Non-pigmented ciliary epithelial cell (primary cell): ENCODE measurements around the gene CEP83.
"Not testable (repeated sequence)": the region's sequence is repeated elsewhere in the genome, so short reads cannot be mapped to it uniquely, and the experiment has no call there.

ENCODE experiments used
- DNase-seq: peaks from one replicate; pipeline ENCODE4 v3.0.0-alpha.2; 2010; ENCODE audit warnings: low read depth

The CEP83 gene

DNA sequence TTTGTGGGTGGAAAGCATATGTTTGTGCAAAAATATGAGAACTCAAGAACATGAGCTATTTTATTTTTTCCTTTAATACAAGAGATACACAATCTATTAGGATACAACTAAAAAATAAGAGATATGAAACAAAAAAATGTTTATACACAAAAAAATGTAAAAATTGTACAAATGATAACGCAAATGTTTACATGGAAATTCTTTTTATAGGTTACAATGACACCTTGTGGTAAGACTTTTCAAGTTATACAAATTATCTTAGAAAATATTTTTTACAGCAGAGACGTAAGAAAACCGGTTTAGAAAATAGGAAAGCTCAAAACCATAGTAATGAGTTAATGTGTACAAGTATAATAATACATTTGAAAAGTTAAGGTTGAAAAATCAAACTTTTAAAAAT lies 25.5 kb downstream of the CEP83 start:
- no peak for DNase-seq

DNA sequence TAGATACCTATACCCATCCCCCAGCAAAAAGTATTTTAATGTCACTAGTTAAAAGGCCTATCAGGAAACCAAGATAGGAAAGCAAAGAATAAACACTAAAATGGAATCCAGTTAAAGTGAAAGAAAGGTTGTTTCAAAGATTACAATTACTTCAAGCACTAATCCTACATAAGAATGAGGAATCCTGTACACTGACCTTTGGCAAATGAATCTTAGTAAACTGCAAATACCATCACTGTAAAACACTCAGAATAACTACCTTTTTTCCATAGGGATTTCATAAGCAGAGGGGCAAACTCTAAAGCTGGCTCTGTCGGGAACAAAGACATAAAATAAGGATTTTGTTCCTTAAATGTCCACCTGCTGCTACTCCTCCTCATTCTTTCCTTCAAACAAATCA lies 25.9 kb downstream of the CEP83 start:
- DNase-seq = no peak

GRCh38 chr12:94430304-94430703 lies 29.4 kb downstream of the CEP83 start:
- no peak for DNase-seq

DNA sequence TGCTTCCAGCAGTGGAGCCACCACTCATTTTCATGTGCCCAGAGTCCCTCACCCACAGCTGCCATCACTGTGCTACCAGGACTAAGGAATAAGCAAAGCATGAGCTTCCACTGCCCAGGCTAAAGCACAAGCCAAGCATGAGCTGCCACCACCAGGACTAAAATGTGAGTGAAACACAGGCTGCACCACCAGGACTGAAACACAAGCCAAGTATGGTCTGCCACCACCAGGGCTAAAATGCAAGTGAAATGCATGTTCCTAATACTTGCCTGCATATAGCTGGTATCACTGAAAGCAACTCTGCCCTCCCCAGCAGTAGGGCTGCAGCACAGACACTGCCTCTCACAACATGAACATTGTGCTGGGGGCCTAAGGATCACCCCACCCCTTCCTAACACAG lies 30.0 kb downstream of the CEP83 start:
- DNase-seq = no peak

DNA sequence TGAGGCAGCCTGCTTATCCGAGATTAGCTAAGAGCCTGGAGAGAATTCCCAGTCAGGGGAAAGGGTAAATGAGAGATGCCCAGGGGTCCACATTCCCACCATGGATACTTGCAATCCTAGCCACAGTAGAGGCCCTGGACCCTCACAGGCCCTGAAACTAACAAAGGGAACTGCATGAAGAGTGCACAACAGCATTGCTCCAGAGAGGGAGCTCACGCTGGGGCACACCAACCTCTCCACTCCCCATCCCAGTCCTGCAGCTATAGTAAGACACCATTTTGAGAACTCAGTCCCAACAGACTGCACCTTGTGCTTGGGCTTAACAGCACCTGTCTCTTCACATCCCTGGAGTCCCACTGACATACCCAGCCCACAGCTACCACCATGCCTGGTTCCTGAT lies 30.5 kb downstream of the CEP83 start:
- DNase-seq = no peak

DNA sequence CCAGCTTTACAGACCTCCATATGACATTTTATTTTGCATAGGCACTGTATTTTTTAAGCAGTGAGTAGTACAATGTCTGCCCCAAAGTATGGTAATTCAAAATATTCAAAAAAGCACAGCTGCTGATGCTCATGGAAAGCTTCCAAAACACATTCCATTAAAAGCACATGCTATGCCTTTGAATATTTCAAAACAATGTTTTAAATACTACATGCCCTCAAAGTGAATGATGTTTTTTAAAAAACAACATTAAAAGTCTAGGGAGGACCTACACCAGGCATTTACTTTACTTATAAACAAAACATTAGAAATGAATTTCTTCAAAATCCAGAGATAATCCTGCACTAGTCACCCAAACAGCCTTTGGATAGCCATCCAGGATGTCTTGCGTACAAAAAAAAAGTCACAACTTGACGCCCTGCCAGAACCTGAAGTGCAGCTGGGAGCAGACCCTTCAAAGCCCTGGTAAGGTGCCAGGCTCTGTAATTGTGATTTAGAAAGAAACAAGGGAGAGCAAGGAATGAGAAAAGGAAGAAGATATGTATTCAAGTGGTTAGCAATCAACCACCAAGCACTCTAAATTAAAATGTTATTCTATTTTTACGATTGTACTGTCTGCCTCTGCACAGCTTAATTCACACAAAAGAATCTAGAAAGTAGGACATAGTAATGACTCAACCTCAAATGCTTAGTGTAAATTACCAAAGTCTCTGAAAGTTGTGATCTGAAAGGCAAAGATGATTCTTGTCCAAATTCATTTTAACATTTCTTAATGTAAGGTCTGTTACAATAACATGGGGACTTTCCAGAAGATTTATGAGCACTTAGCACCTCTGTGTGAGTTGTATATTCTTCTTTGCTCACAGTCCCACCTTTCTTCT lies 31.9 kb downstream of the CEP83 start:
- DNase-seq = peak; percentile 20

- no peak for DNase-seq
Measured at GRCh38 chr12:94426049-94426448, 33.6 kb downstream of the CEP83 start.

- DNase-seq = not testable (repeated sequence)
Measured at GRCh38 chr12:94424830-94425229, 34.8 kb downstream of the CEP83 start.

DNA sequence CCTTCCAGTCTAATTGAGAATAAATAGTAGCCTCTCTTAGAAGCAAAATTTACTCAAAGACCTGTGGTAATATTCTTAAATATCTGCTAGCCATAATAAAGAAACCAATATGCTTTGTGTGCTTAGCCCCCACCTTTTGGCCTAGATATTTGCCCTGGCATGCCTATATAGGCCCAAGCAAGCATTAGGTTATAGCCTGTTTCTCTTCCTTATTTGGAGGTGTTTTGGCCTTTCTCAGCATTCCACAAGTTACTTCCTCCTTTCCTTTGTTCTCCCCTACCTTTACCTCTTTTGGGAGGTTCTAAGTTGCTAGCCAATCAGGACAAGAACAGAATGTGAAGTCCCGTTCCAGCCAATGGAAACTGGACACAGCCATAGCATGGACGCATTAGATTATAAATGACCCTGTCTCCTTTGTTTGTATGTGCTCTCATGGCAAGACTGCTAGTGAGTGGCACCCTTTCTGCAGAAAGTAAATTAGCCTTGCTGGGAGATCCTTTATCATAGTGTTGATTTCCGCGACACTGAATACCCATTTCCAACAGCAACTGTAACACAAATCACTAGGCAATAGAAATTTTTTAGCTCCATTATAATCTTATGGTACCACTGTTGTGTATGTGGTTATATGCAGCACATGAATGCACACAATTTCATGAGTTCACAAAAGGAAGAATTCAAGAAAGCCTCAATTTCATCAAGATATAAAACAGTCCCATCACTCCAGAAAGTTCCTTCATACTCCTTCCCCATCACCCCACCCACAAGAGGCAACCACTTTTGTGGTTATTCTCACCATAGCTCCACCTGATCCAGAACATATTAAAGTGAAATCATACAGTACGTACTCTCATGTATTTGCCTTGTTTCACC lies 37.6 kb downstream of the CEP83 start:
- no peak for DNase-seq

GRCh38 chr12:94418517-94418916 lies 41.1 kb downstream of the CEP83 start:
- DNase-seq = no peak

- no peak for DNase-seq
Measured at GRCh38 chr12:94416613-94417012, 43.1 kb downstream of the CEP83 start.

DNA sequence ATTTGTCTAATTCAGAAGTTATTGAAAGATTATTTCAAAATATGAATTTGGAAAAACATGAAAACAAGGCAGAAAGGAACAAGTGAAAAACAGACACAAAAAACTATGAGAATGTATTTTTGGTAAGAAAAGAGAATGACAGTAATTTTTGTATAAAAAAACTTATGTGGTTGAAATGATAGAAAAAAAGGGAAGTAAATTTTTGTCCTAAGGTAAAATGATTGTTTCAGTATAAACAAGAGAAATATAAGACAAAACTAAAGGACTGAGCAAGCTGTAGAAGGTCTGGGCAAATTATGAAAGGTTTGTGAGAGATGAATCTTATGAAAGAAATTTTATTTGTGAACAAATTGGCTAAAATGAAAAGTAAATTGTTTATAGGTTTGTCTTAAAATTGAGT lies 44.6 kb downstream of the CEP83 start:
- no peak for DNase-seq

GRCh38 chr12:94405413-94406116 lies 54.1 kb downstream of the CEP83 start:
- no peak for DNase-seq

DNA sequence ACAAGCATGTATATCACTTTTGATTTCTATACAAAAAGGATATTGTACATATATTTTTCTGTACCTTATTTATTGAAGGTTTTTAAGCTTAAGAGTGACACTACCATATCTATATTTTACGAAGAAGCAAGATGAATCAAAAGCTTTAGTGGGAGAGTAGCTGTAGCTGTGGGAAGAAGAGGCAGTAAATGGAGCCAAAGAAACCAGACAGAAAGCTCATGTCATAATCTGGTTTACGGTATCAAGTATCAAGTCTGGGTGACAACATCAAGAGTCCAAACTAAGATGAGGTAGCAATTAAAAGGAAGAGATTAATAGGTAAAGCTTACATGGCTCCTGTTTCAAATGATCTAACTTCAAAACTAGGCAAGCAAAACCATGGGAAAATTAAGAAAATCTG lies 54.8 kb downstream of the CEP83 start:
- DNase-seq = no peak

DNA sequence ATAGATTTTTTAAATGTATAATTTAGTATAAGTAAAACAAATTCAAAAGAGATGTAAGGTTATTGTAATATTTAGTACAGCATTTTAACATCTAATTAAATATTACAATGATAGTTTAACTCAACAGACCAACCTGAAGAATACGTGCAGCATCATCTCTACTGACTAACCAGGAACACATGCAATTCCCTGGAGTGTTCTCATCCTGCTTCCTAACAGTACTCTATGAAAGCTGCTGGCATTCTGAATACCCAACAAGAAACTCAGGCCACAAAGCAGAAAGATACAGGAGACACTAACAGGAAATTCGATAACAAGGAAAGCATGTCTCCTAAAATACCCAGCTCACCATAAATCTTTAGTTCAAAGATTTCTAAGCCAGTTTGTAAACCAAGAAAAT lies 58.3 kb downstream of the CEP83 start:
- no peak for DNase-seq

DNA sequence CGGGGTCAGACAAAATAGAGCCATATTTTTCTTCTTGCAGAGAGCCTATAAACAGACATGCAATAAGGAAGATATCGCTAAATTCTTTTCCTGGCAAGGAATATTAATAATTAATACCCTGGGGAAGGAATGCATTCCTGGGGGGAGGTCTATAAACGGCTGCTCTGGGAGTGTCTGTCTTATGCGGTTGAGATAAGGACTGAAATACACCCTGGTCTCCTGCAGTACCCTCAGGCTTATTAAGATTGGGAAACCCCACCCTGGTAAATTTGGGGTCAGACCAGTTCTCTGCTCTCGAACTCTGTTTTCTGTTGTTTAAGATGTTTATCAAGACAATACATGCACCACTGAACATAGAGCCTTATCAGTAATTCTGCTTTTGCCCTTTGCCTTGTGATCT lies 61.0 kb downstream of the CEP83 start:
- not testable (repeated sequence) for DNase-seq

DNA sequence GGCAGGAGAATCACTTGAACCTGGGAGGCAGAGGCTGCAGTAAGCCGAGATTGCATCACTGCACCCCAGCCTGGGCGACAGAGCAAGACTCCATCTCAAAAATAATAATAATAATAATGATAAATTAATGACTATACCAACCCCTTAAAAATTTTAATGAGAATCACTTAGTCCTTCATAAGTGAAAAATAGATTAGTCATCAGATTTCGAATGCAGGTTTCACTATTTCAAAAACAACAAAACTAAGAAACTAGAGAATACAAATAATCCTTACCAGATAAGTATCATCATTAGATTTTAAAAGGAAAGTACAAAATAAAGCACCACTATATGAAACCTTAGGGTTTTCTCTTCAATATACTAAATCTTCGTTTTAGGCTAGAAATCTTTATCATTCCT lies 62.3 kb downstream of the CEP83 start:
- no peak for DNase-seq

- DNase-seq = not testable (repeated sequence)
Measured at GRCh38 chr12:94396014-94396413, 63.7 kb downstream of the CEP83 start.

- DNase-seq = no peak
Measured at GRCh38 chr12:94390130-94390485, 69.6 kb downstream of the CEP83 start.

GRCh38 chr12:94389482-94390129 lies 70.1 kb downstream of the CEP83 start:
- DNase-seq = not testable (repeated sequence)

- DNase-seq = peak; percentile 14
Measured at GRCh38 chr12:94386422-94386821, 73.2 kb downstream of the CEP83 start.

DNA sequence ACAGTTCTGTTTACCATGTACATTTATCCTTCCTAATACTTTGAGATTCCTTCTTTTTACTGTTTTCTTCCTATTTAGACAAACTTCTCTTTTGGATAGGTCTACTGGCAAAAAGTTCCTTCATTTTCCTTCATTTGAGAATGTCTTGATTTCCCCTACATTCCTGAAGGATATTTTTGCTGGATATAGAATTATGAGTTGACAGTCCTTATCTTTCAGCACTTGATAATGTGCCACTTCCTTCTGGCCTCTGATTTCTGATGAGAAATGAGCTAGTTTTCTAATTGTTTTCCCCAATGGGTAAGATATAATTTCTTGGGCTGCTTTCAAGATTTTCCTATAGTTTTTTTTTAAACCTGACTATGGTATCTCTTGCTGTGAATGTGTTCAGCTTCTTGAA lies 75.6 kb downstream of the CEP83 start:
- DNase-seq = no peak
